H1 (cell line): ENCODE measurements around the gene COG7. TPM values are rescaled to one million over a fixed set of nuclear protein-coding genes. Genes with fewer than 3 reads are reported as not detected.
A peak's percentile ranks its signal among the peaks of the same experiment; 100 is the strongest.

Source experiments
- CTCF ChIA-PET: fragments of 300-600 bp; sonication (Branson Sonifier 250); formaldehyde crosslinking; loops from one replicate; lab custom pipeline; 2021; ENCODE audit not compliant: partially characterized antibody; lab: Charles Lee
- POLR2A ChIA-PET: fragments of 300-600 bp; sonication (Branson Sonifier 250); formaldehyde crosslinking; loops from one replicate; lab custom pipeline; 2021; ENCODE audit warnings: inconsistent platforms; ENCODE audit not compliant: partially characterized antibody; lab: Charles Lee
- DNase-seq, 2 experiments: peaks; one replicate each; pipeline versions ENCODE4 v3.0.0 to v3.0.0-alpha.2; 2010 to 2022; ENCODE audit warnings: low spot score in 2 of 2, low read depth in 1 of 2, mixed read lengths in 1 of 2
- FAIRE-seq: peaks from 2 replicates; lab custom pipeline; 2011; peaks lifted over from hg19 to GRCh38; lab: Jason Lieb, UNC
- H2AFZ ChIP-seq: 2 replicates; pipeline ENCODE4 v1.8.1; 2012; ENCODE audit warnings: low read length, inconsistent platforms
- H2AK5ac ChIP-seq: 2 replicates; pipeline ENCODE4 v1.6.1; 2013; ENCODE audit warnings: low read depth, low read length
- H2BK120ac ChIP-seq: replicated peaks from 2 replicates; pipeline ENCODE3; 2013; ENCODE audit warnings: low read depth, low read length, inconsistent platforms
- H2BK12ac ChIP-seq: 2 replicates; pipeline ENCODE4 v1.6.1; 2013; ENCODE audit warnings: low read depth, low read length
- H2BK15ac ChIP-seq: 2 replicates; pipeline ENCODE4 v1.6.1; 2013; ENCODE audit warnings: low read length
- H2BK20ac ChIP-seq: 2 replicates; pipeline ENCODE4 v1.6.1; 2013; ENCODE audit warnings: low read length
- H2BK5ac ChIP-seq: 2 replicates; pipeline ENCODE4 v1.6.1; 2013; ENCODE audit warnings: low read depth, low read length
- H3K14ac ChIP-seq: 2 replicates; pipeline ENCODE4 v1.6.1; 2013; ENCODE audit warnings: inconsistent platforms; ENCODE audit not compliant: insufficient read length
- H3K18ac ChIP-seq: 2 replicates; pipeline ENCODE4 v1.6.1; 2013; ENCODE audit warnings: low read length; ENCODE audit errors: extremely low read depth
- H3K23ac ChIP-seq: 2 replicates; pipeline ENCODE4 v1.6.1; 2013; ENCODE audit warnings: inconsistent platforms; ENCODE audit not compliant: insufficient read length
- H3K23me2 ChIP-seq: 2 replicates; pipeline ENCODE4 v1.6.1; 2013; ENCODE audit warnings: low read depth, low read length
- H3K27ac ChIP-seq: 2 replicates; pipeline ENCODE4 v1.6.1; 2011; ENCODE audit warnings: low read depth, low read length, inconsistent platforms
- H3K27me3 ChIP-seq, 4 experiments: replicated peaks in 1 of 4; 1 replicate in 1 of 4; 2 replicates in 3 of 4; pipeline versions ENCODE4 v1.6.1 to v1.8.1; 2011 to 2013; ENCODE audit warnings: low read length in 3 of 4, mild to moderate bottlenecking in 3 of 4, inconsistent platforms in 2 of 4, mixed read lengths in 2 of 4, moderate library complexity in 1 of 4; ENCODE audit not compliant: control insufficient read depth in 3 of 4, insufficient read depth in 3 of 4; ENCODE audit errors: extremely low read depth in 1 of 4
- H3K36me3 ChIP-seq, 4 experiments: 2 replicates each; pipeline versions ENCODE4 v1.6.1 to v1.8.1; 2011 to 2013; ENCODE audit warnings: mild to moderate bottlenecking in 4 of 4, low read length in 3 of 4, moderate library complexity in 2 of 4, control low read depth in 1 of 4, inconsistent platforms in 1 of 4; ENCODE audit not compliant: insufficient read depth in 4 of 4, control insufficient read depth in 2 of 4
- H3K4ac ChIP-seq: replicated peaks from 2 replicates; pipeline ENCODE3; 2013; ENCODE audit warnings: low read length, low read depth, mixed read lengths, inconsistent platforms; ENCODE audit not compliant: insufficient read length
- H3K4me1 ChIP-seq, 4 experiments: replicated peaks in 1 of 4; 1 replicate in 1 of 4; 2 replicates in 3 of 4; pipeline versions ENCODE4 v1.6.1 to v1.8.1; 2011 to 2013; ENCODE audit warnings: low read length in 3 of 4, inconsistent platforms in 2 of 4, mixed read lengths in 1 of 4; ENCODE audit not compliant: insufficient read depth in 4 of 4, control insufficient read depth in 3 of 4
- H3K4me2 ChIP-seq, 2 experiments: 2 replicates each; pipeline versions ENCODE4 v1.6.1 to v1.8.1; 2011 to 2013; ENCODE audit warnings: low read depth in 2 of 2, low read length in 2 of 2, control low read depth in 1 of 2, inconsistent platforms in 1 of 2, mild to moderate bottlenecking in 1 of 2; ENCODE audit not compliant: insufficient read depth in 1 of 2
- H3K4me3 ChIP-seq, 4 experiments: fragments of 200-600, 300-600 bp in 1 of 4; sonication (generic), shearing (Covaris generic), sonication (Bioruptor Twin) in 1 of 4; 2 replicates each; pipeline versions ENCODE4 v1.5.1 to v1.8.1; 2011 to 2016; ENCODE audit warnings: low read length in 4 of 4, low read depth in 3 of 4, control low read depth in 2 of 4, inconsistent platforms in 2 of 4, mild to moderate bottlenecking in 2 of 4, mixed read lengths in 1 of 4, moderate library complexity in 1 of 4; ENCODE audit not compliant: insufficient read depth in 2 of 4; ENCODE audit errors: extremely low read depth in 1 of 4
- H3K56ac ChIP-seq: replicated peaks from 2 replicates; pipeline ENCODE3; 2013; ENCODE audit warnings: low read depth, mild to moderate bottlenecking, mixed read lengths, low read length, inconsistent platforms; ENCODE audit not compliant: insufficient read length
- H3K79me1 ChIP-seq: 2 replicates; pipeline ENCODE4 v1.6.1; 2013; ENCODE audit warnings: low read depth, low read length, control low read depth
- H3K79me2 ChIP-seq, 2 experiments: 2 replicates each; pipeline versions ENCODE4 v1.6.1 to v1.8.1; 2012 to 2013; ENCODE audit warnings: low read length in 2 of 2, mild to moderate bottlenecking in 2 of 2, inconsistent platforms in 1 of 2; ENCODE audit not compliant: insufficient read depth in 2 of 2, control insufficient read depth in 1 of 2
- H3K9ac ChIP-seq, 4 experiments: replicated peaks in 1 of 4; 1 replicate in 1 of 4; 2 replicates in 3 of 4; pipeline versions ENCODE4 v1.6.1 to v1.8.1; 2011 to 2013; ENCODE audit warnings: low read depth in 3 of 4, low read length in 3 of 4, control low read depth in 2 of 4, mild to moderate bottlenecking in 2 of 4, moderate library complexity in 2 of 4, inconsistent platforms in 1 of 4; ENCODE audit errors: extremely low read depth in 1 of 4
- H3K9me3 ChIP-seq, 2 experiments: 2 replicates each; pipeline versions ENCODE4 v1.6.1 to v1.8.1; 2012 to 2013; ENCODE audit warnings: mild to moderate bottlenecking in 2 of 2, moderate library complexity in 2 of 2, control low read depth in 1 of 2, inconsistent platforms in 1 of 2, low read depth in 1 of 2, low read length in 1 of 2, mixed read lengths in 1 of 2; ENCODE audit not compliant: insufficient read depth in 2 of 2
- H4K20me1 ChIP-seq, 2 experiments: replicated peaks in 1 of 2; 2 replicates each; pipeline versions ENCODE3 to v1.8.1; 2011 to 2013; ENCODE audit warnings: inconsistent platforms in 2 of 2, low read length in 2 of 2, mild to moderate bottlenecking in 1 of 2; ENCODE audit not compliant: insufficient read depth in 2 of 2, control insufficient read depth in 1 of 2
- H4K5ac ChIP-seq: 2 replicates; pipeline ENCODE4 v1.6.1; 2013; ENCODE audit warnings: low read length, low read depth, mixed read lengths, inconsistent platforms; ENCODE audit not compliant: insufficient read length
- H4K8ac ChIP-seq: 2 replicates; pipeline ENCODE4 v1.8.0; 2013; ENCODE audit warnings: mild to moderate bottlenecking, moderate library complexity, low read length, inconsistent platforms; ENCODE audit not compliant: insufficient read depth; ENCODE audit errors: extremely low read depth
- H4K91ac ChIP-seq: replicated peaks from 2 replicates; pipeline ENCODE3; 2013; ENCODE audit warnings: low read length, mixed read lengths, inconsistent platforms; ENCODE audit not compliant: insufficient read length
- PHF8 ChIP-seq: fragments of 200-600 bp; sonication (generic); conservative IDR thresholded peaks from 2 replicates; pipeline ENCODE4 v1.7.1; 2012; ENCODE audit warnings: low read depth, mild to moderate bottlenecking, inconsistent platforms, low read length, moderate library complexity
- WGBS, 2 experiments: shearing (Covaris generic) in 1 of 2; methylation state at CpG; one replicate each; pipeline versions ENCODE4 v1.1.6 to v1.1.7; 2013 to 2015; ENCODE audit warnings: low lambda C conversion rate in 2 of 2, mixed read lengths in 2 of 2, inconsistent platforms in 1 of 2, low coverage in 1 of 2, missing lambda C conversion rate in 1 of 2; ENCODE audit not compliant: insufficient replicate concordance in 2 of 2, insufficient coverage in 1 of 2, insufficient read length in 1 of 2; ENCODE audit errors: extremely low coverage in 1 of 2, missing lambda C conversion rate in 1 of 2; 5-methylcytosine and 5-hydroxymethylcytosine counted together
- polyA plus RNA-seq, 7 experiments: library from polyadenylated mRNA; depleted of rRNA in 3 of 7; stranded (reverse) in 5 of 7; unstranded in 2 of 7; fragments of >200 nt in 5 of 7; fragments of 200-250 nt in 2 of 7; gene quantifications; 1 replicate in 5 of 7; 2 replicates in 1 of 7; 4 replicates in 1 of 7; pipeline versions ENCODE4 v1.2.1 to v1.2.3, GENCODE V29; 2011 to 2013; ENCODE audit warnings: missing spikeins in 2 of 7, mixed read lengths in 2 of 7
- total RNA-seq: library from RNA; stranded (reverse); fragmentation: NEBNext Ultra II Directional; extraction: Animal tissue kit (Norgen Biotek cat#: 25700); gene quantifications from 2 replicates; pipeline ENCODE4 v1.2.1, GENCODE V29; 2021

Gene COG7
- total and polyA plus RNA-seq, 2 of the 8 experiments (the other 6 are each of a cell fraction or from before 2014, with no cell fraction given): 17.2 to 40.4 TPM

DNA sequence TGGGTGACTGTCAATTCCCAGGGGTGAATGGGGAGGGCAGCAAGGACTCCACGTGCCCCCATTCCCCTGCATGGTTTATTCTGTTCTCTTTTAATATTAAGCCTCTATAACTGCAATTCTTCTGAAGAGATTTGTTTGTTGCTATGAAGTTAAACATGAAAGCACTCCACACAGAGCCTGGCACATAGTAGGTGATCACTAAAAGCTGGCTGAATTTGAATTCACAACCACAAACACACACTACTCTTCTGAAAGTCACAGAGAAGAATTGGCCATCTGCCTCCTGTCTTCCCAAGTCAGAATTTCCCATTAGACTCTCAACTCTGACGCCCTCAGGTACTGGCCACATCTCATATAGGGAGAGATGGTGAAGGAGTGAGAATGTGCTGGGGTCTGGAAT, 55.5 kb downstream of the COG7 start:
- no peak overlapping the region for H2BK15ac ChIP-seq
- H3K56ac ChIP-seq: no peak overlapping the region
- H2BK120ac ChIP-seq: no peak overlapping the region
- no peak overlapping the region for H3K14ac ChIP-seq
- H3K9me3 ChIP-seq: no peaks in the 10 kb centered on the region
- no peak for TF ChIP-seq PHF8
- no peak overlapping the region for H2BK20ac ChIP-seq
- H3K23me2 ChIP-seq: no peaks in the 10 kb centered on the region
- H3K79me1 ChIP-seq: no peaks in the 10 kb centered on the region
- no peak overlapping the region for H3K4me2 ChIP-seq
- no peaks in the 10 kb centered on the region for H3K27me3 ChIP-seq
- no peak overlapping the region for H3K4ac ChIP-seq
- POLR2A ChIA-PET: interaction anchor here (2.3 kb wide), 1 partner anchor 11 kb away, joined by 15 read pairs; no protein-coding TSS in a partner anchor
- H3K18ac ChIP-seq: no peak overlapping the region
- H3K4me1 ChIP-seq: peaks cover 3 to 23% (median 17%) of the 10 kb centered on the region in 4 experiments
- no peaks in the 10 kb centered on the region for H3K79me2 ChIP-seq
- no peak overlapping the region for H3K4me3 ChIP-seq
- no peak overlapping the region for H2AFZ ChIP-seq
- no peaks in the 10 kb centered on the region for H4K20me1 ChIP-seq
- no peak overlapping the region for H3K27ac ChIP-seq
- H2BK12ac ChIP-seq: no peak overlapping the region
- FAIRE-seq: no peak
- no peak overlapping the region for H3K9ac ChIP-seq
- H2BK5ac ChIP-seq: no peak overlapping the region
- peak overlapping the region; percentile 13 for H4K91ac ChIP-seq
- CTCF ChIA-PET: interaction anchor here (1.0 to 5.2 kb wide), 5 partner anchors 17 to 38 kb away, joined by 3 to 38 read pairs (median 3); no protein-coding TSS in a partner anchor
- WGBS, 2 experiments: 92% methylated on average over 2 of the region's 2 CpGs; no CpG with 5 or more reads in 1 of the 2 experiments
- H2AK5ac ChIP-seq: no peak overlapping the region
- H4K5ac ChIP-seq: no peak overlapping the region
- no peak overlapping the region for H3K23ac ChIP-seq
- H3K36me3 ChIP-seq: peaks cover 0 to 5% (median under 1%) of the 10 kb centered on the region in 4 experiments; a peak in 4 of 8 replicates
- no peak for DNase-seq
- no peak overlapping the region for H4K8ac ChIP-seq
